Hepatocyte (in vitro differentiated cells): ENCODE results near the gene CLN3. TPM values are rescaled to one million over a fixed set of nuclear protein-coding genes. Genes with fewer than 3 reads are reported as not detected.

Source experiments
- DNase-seq: peaks from one replicate; pipeline ENCODE4 v3.0.0-alpha.2; 2016; ENCODE audit warnings: low spot score
- H2AFZ ChIP-seq: fragments of 200-600 bp; sonication (generic); 2 replicates; pipeline ENCODE4 v1.6.0; 2016; ENCODE audit warnings: antibody characterized with exemption, mild to moderate bottlenecking
- H3K27ac ChIP-seq: fragments of 200-600 bp; sonication (generic); 2 replicates; pipeline ENCODE4 v1.5.1; 2016; ENCODE audit warnings: mild to moderate bottlenecking
- H3K27me3 ChIP-seq: fragments of 200-600 bp; sonication (generic); 2 replicates; pipeline ENCODE4 v1.6.1; 2016
- H3K36me3 ChIP-seq: fragments of 200-600 bp; sonication (generic); replicated peaks from 2 replicates; pipeline ENCODE4 v1.5.1; 2016; ENCODE audit warnings: low read depth; ENCODE audit not compliant: insufficient read depth
- H3K4me1 ChIP-seq: fragments of 200-600 bp; sonication (generic); 2 replicates; pipeline ENCODE4 v1.5.1; 2016; ENCODE audit warnings: mild to moderate bottlenecking, moderate library complexity; ENCODE audit not compliant: insufficient read depth
- H3K4me2 ChIP-seq: fragments of 200-600 bp; sonication (generic); 2 replicates; pipeline ENCODE4 v1.6.0; 2016
- H3K4me3 ChIP-seq: fragments of 200-600 bp; sonication (generic); 2 replicates; pipeline ENCODE4 v1.5.1; 2016; ENCODE audit warnings: mild to moderate bottlenecking
- H3K79me2 ChIP-seq: fragments of 200-600 bp; sonication (generic); 2 replicates; pipeline ENCODE4 v1.6.0; 2017; ENCODE audit warnings: mild to moderate bottlenecking
- H3K9me2 ChIP-seq: fragments of 200-600 bp; sonication (generic); replicated peaks from 2 replicates; pipeline ENCODE4 v1.6.0; 2017; ENCODE audit warnings: mild to moderate bottlenecking; ENCODE audit not compliant: insufficient read depth
- H3K9me3 ChIP-seq: fragments of 200-600 bp; sonication (generic); 2 replicates; pipeline ENCODE4 v1.5.1; 2016; ENCODE audit warnings: low read depth, mild to moderate bottlenecking
- H4K20me1 ChIP-seq: fragments of 200-600 bp; sonication (generic); 2 replicates; pipeline ENCODE4 v1.6.0; 2016; ENCODE audit warnings: mild to moderate bottlenecking; ENCODE audit not compliant: insufficient read depth, poor library complexity, severe bottlenecking
- EZH2 ChIP-seq: fragments of 200-600 bp; sonication (generic); IDR thresholded peaks from 2 replicates; pipeline ENCODE4 v1.6.1; 2016; ENCODE audit warnings: antibody characterized with exemption, mild to moderate bottlenecking, borderline replicate concordance
- EZH2phosphoT487 ChIP-seq: fragments of 200-600 bp; sonication (generic); IDR thresholded peaks from one replicate; pipeline ENCODE4 v1.6.1; 2018; ENCODE audit warnings: antibody characterized with exemption, mild to moderate bottlenecking, low read depth, moderate library complexity; ENCODE audit not compliant: unreplicated experiment, severe bottlenecking
- WGBS: methylation state at CpG from one replicate; pipeline ENCODE4 v1.1.6; 2016; ENCODE audit warnings: low lambda C conversion rate; ENCODE audit errors: missing lambda C conversion rate; 5-methylcytosine and 5-hydroxymethylcytosine counted together
- polyA plus RNA-seq: library from polyadenylated mRNA; unstranded; fragments of >200 nt; fragmentation: Nextera tagmentation; extraction: Ambion mirVana; gene quantifications from 2 replicates; pipeline ENCODE4 v1.2.1, GENCODE V29; 2016
- total RNA-seq: library from RNA; depleted of rRNA; stranded (reverse); fragments of >200 nt; gene quantifications from 2 replicates; pipeline ENCODE4 v1.2.3, GENCODE V29; 2014
- TF ChIP-seq, protein P1 (sequence below): fragments of 200-600 bp; sonication (generic); IDR thresholded peaks from 2 replicates; pipeline ENCODE4 v1.5.1; 2016; ENCODE audit warnings: antibody characterized with exemption, mild to moderate bottlenecking; ENCODE audit not compliant: poor library complexity

Gene CLN3
- total and polyA plus RNA-seq, 2 experiments from 2014 or later: 43.4 to 102 TPM

DNA sequence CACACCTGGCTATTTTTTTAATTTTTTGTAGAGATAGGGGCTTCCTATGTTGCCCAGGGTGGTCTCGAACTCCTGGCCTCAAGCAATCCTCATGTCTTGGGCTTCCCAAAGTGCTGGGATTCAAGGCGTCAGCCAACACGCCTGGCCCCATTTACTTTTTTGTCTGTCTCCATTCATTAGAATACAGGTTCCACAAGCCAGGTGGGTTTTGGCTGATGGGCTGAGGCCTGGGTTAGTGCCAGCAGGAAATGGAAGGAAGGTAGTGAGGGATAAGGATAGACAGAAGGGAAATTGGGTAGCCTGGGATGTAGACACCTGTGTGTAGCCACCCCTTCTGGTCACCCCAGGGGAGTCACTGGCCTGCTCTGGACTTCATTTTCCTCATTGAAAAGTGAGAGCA lies 19.2 kb upstream of the CLN3 start:
- H3K27ac ChIP-seq: no peak overlapping the region
- H3K36me3 ChIP-seq: no peaks in the 10 kb centered on the region
- H3K79me2 ChIP-seq: no peaks in the 10 kb centered on the region
- TF ChIP-seq EZH2: no peak
- no peak overlapping the region for H3K4me3 ChIP-seq
- no peaks in the 10 kb centered on the region for H4K20me1 ChIP-seq
- H3K9me3 ChIP-seq: no peaks in the 10 kb centered on the region
- H2AFZ ChIP-seq: no peak overlapping the region
- no peak for DNase-seq
- H3K9me2 ChIP-seq: no peaks in the 10 kb centered on the region
- H3K4me1 ChIP-seq: no peaks in the 10 kb centered on the region
- no peaks in the 10 kb centered on the region for H3K27me3 ChIP-seq
- 80% methylated on average over 3 of the region's 3 CpGs for WGBS
- no peak overlapping the region for H3K4me2 ChIP-seq

DNA sequence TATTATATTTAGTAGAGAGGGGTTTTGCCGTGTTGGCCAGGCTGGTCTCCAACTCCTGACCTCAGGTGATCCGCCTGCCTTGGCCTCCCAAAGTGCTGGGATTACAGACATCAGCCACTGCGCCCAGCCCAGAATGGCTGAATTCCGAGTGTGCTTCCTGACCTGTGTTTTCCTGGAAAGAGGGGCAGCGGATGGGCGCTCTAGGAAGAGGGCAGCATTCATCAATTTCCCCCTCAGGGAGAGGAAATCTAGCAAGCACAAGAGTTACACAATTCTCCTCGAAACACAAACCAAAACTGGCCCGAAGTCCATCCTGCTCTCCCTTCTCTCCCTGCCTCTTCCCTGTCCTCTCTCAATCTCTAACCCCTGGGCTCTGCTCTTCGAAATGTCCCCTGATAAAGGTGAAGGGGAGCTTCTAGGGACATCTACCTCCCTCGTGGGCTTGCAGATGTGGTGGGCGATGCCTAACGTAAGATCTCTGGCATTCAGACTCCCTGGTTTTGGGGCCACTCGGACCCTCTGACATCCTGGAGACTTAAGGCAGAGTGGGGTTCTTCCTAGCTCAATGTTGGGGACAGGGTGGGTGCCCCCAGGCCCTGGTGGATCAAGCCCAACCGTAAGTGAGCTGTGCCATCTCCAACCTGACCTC lies 13.7 kb upstream of the CLN3 start:
- TF ChIP-seq EZH2phosphoT487 (no peak), EZH2 (no peak)
- TF ChIP-seq, protein P1, sequence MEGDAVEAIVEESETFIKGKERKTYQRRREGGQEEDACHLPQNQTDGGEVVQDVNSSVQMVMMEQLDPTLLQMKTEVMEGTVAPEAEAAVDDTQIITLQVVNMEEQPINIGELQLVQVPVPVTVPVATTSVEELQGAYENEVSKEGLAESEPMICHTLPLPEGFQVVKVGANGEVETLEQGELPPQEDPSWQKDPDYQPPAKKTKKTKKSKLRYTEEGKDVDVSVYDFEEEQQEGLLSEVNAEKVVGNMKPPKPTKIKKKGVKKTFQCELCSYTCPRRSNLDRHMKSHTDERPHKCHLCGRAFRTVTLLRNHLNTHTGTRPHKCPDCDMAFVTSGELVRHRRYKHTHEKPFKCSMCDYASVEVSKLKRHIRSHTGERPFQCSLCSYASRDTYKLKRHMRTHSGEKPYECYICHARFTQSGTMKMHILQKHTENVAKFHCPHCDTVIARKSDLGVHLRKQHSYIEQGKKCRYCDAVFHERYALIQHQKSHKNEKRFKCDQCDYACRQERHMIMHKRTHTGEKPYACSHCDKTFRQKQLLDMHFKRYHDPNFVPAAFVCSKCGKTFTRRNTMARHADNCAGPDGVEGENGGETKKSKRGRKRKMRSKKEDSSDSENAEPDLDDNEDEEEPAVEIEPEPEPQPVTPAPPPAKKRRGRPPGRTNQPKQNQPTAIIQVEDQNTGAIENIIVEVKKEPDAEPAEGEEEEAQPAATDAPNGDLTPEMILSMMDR: no peak
- no peaks in the 10 kb centered on the region for H3K79me2 ChIP-seq
- no peak for DNase-seq
- no peak overlapping the region for H2AFZ ChIP-seq
- no peaks in the 10 kb centered on the region for H3K4me1 ChIP-seq
- H3K27ac ChIP-seq: no peak overlapping the region
- no peaks in the 10 kb centered on the region for H3K9me2 ChIP-seq
- no peak overlapping the region for H3K4me3 ChIP-seq
- H3K4me2 ChIP-seq: no peak overlapping the region
- 72% methylated on average over 14 of the region's 14 CpGs for whole genome bisulfite sequencing
- H3K9me3 ChIP-seq: no peaks in the 10 kb centered on the region
- H3K36me3 ChIP-seq: no peaks in the 10 kb centered on the region
- no peaks in the 10 kb centered on the region for H4K20me1 ChIP-seq
- no peaks in the 10 kb centered on the region for H3K27me3 ChIP-seq

DNA sequence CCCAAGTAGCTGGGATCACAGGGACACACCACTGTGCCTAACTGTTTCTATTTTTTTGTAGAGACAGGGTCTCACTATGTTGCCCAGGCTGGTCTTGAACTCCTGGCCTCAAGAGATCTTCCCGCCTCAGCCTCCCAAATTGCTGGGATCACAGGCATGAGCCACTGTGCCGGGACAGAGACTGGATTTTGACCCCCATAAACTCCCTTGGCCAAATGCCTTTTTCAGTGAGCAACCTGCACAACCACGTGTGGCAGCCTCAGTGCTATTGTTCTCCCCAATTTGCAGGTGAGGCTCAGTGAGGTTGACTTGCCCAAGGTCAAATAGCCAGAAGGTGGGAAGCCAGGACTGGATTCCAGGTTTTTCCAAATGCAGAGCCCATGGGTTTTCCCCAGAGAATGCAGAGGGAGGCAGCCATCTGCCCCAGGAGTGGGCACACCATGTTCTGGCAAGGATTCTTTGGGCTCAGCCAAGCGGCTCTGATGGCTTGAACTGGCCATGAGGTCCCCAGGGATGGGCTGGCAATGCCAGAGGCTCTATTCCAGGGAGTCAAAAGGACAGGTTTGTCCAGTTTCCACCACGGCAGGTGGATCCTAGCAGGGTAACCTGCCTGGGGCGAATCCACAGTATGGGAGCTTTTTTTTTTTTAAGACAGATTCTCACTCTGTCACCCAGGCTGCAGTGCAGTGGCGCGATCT lies 13.0 kb upstream of the CLN3 start:
- Histone ChIP-seq H3K9me2 (no peaks in the 10 kb centered on the region), H3K9me3 (no peaks in the 10 kb centered on the region), H3K4me2 (no peak overlapping the region), H3K36me3 (no peaks in the 10 kb centered on the region), H3K4me3 (no peak overlapping the region), H3K27me3 (no peaks in the 10 kb centered on the region), H4K20me1 (no peaks in the 10 kb centered on the region), H3K79me2 (no peaks in the 10 kb centered on the region), H2AFZ (no peak overlapping the region), H3K4me1 (no peaks in the 10 kb centered on the region), H3K27ac (no peak overlapping the region)
- no peak for DNase-seq
- TF ChIP-seq, protein P1: no peak
- TF ChIP-seq EZH2 (no peak), EZH2phosphoT487 (no peak)
- 73% methylated on average over 8 of the region's 8 CpGs for WGBS

DNA sequence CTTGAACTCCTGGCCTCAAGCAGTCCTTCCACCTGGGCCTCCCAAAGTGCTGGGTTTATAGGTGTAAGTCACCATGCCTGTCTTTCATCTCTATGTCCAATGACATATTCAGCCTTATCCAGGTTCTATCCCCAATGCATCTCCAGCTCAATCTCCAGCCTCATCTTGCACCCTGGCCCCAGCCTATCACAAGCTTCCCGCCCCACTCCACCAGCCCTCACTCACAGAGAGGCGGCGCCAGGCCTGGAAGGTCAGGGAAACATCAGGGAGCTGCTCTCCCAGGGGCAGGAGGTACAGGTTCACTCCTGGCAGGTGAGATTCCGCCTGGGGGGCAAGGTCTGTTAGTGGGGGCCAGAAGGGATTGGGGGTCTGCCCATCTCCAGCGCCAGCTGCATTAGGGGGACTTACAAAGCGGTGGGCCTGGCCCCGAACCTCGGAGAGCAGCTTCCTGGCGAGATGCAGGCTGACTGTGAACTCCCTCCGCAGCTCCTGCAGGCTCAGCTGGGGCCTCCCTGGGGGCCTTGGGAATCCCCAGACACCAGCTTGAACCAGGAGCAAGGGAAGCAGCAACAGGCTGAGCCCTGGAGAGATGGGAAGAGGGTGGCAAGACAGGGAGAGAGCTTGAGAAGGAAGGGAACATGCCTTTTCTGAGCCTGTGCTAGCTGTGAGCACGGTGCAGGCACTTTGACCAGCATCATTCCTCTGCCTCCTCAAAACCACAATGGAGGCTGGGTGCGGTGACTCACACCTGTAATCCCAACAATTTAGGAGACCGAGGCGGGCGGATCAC lies 11.8 kb upstream of the CLN3 start:
- Histone ChIP-seq H3K27me3 (no peaks in the 10 kb centered on the region), H2AFZ (no peak overlapping the region), H3K4me2 (no peak overlapping the region), H3K4me3 (no peak overlapping the region), H4K20me1 (no peaks in the 10 kb centered on the region), H3K4me1 (no peaks in the 10 kb centered on the region), H3K27ac (no peak overlapping the region), H3K79me2 (no peaks in the 10 kb centered on the region), H3K9me2 (no peaks in the 10 kb centered on the region), H3K9me3 (no peaks in the 10 kb centered on the region), H3K36me3 (no peaks in the 10 kb centered on the region)
- TF ChIP-seq EZH2: no peak
- TF ChIP-seq, protein P1: no peak
- TF ChIP-seq EZH2phosphoT487: no peak
- no peak for DNase-seq
- 76% methylated on average over 14 of the region's 15 CpGs for WGBS
